ENCODE measurements around the gene BLVRA.

GRCh38 chr7:43823941-43824340 is 65.5 kb downstream of the BLVRA start:
- no peak for TF ChIP-seq POLR2A (IDR thresholded peaks at IDR 0.05)
- no peak for TF ChIP-seq CTCF (IDR thresholded peaks at IDR 0.05)
- TF ChIP-seq POLR2AphosphoS5 (IDR thresholded peaks at IDR 0.05) = no peak
- no peak for TF ChIP-seq EP300 (IDR thresholded peaks at IDR 0.05)

Data from suprapubic skin (tissue), 4 donors.